A673 (cell line): ENCODE data around the gene SOCS2.

Experiments used
- EZH2 ChIP-seq: fragments of 200-600 bp; sonication (generic); IDR thresholded peaks from 2 replicates; pipeline ENCODE4 v1.6.1; 2017; ENCODE audit warnings: borderline replicate concordance, low read depth, mild to moderate bottlenecking, mixed read lengths, antibody characterized with exemption, low read length; ENCODE audit not compliant: poor library complexity, severe bottlenecking
- TF ChIP-seq, protein P1 (sequence below): fragments of 300-800, 200-600 bp; sonication (generic); conservative IDR thresholded peaks from 2 replicates; pipeline ENCODE4 v1.5.1; 2017; ENCODE audit warnings: low read depth, mild to moderate bottlenecking, antibody characterized with exemption, low read length, moderate library complexity, mixed read lengths

DNA sequence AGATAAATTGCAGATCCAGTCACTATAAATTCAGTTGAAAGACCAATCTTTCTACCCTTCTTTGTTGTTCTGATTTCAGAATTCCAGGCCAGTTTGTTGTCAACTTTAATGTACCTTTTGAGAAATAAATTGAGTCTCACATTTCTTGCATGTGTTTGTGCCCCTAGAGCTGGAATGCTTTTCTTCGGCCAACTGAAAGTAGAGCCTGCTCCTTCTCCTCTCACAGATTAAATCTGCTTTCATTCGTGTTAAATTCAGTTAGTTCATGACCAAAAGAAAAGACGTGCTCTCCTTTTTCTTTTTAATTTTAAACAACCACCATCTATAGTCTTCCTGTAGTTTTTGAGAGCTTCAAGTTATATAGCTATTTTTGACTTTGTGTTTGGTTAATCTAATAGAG is 22.9 kb downstream of the SOCS2 start:
- TF ChIP-seq, protein P1, sequence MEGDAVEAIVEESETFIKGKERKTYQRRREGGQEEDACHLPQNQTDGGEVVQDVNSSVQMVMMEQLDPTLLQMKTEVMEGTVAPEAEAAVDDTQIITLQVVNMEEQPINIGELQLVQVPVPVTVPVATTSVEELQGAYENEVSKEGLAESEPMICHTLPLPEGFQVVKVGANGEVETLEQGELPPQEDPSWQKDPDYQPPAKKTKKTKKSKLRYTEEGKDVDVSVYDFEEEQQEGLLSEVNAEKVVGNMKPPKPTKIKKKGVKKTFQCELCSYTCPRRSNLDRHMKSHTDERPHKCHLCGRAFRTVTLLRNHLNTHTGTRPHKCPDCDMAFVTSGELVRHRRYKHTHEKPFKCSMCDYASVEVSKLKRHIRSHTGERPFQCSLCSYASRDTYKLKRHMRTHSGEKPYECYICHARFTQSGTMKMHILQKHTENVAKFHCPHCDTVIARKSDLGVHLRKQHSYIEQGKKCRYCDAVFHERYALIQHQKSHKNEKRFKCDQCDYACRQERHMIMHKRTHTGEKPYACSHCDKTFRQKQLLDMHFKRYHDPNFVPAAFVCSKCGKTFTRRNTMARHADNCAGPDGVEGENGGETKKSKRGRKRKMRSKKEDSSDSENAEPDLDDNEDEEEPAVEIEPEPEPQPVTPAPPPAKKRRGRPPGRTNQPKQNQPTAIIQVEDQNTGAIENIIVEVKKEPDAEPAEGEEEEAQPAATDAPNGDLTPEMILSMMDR: no peak
- TF ChIP-seq EZH2: no peak
